GM12892 (cell line): ENCODE results near the gene RPP25L.

Experiments used
- POLR2A ChIP-seq: IDR thresholded peaks from 2 replicates; pipeline ENCODE4 v1.6.1; 2011; ENCODE audit warnings: low read depth, low read length, control low read depth
- POLR2AphosphoS5 ChIP-seq: IDR thresholded peaks from 2 replicates; pipeline ENCODE4 v1.6.1; 2011; ENCODE audit warnings: low read depth, low read length, control low read depth
- TAF1 ChIP-seq: IDR thresholded peaks from 2 replicates; pipeline ENCODE4 v1.6.1; 2011; ENCODE audit warnings: low read depth, mild to moderate bottlenecking, control low read depth, low read length, borderline replicate concordance

DNA sequence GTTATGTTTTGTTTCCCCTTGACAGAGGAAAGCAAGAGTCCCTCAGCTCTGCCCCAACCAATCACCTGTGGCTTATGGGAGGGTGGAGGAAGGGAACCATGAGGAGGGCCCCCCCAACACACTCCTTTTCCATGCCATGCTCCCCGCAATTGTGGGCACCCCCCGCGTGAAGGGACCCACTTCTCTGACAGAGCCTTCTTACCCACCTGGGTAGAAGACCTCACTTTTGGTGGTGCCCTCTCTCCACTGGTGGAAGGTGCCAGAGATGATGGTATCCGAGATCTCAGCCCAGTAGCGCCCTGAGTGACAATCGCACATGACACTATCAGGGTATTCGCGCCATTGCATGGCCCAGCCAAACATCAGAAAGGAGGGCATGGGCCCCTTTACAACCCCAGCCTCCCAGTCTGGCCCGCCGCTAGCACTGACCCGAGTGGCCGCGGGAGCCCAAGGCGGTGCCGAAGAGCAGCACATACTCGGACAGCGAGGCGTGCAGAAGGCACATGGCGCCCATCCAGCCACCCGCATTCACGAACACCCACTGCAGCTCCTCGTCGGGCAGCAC, 25.0 kb upstream of the RPP25L start:
- TF ChIP-seq TAF1: no peak
- TF ChIP-seq POLR2A: no peak
- no peak for TF ChIP-seq POLR2AphosphoS5
